GM12878 (cell line): Measurements from ENCODE around the gene FAP. TPM values are rescaled to one million over a fixed set of nuclear protein-coding genes. Genes with fewer than 3 reads are reported as not detected.

ENCODE experiments used
- ATAC-seq: fragments of 200-7000 bp; cut with Tn5 transposase; 3 replicates; pipeline ENCODE4 v1.9.1; 2020; ENCODE audit warnings: mild to moderate bottlenecking, moderate library complexity
- BruUV-seq: library from RNA; stranded (reverse); fragments of 400-500 nt; replicated peaks from 2 replicates; lab custom pipeline; 2021; lab: Mats Ljungman, UMichigan
- CTCF ChIA-PET: fragments of 300-600 bp; sonication (Branson Sonifier 250); formaldehyde crosslinking; extraction: SDS; loops from one replicate; lab custom pipeline; 2021; ENCODE audit warnings: inconsistent platforms; lab: Yijun Ruan, JAX
- POLR2A ChIA-PET: fragments of 350-600 bp; formaldehyde crosslinking; extraction: SDS; loops from one replicate; lab custom pipeline; 2021; ENCODE audit warnings: inconsistent platforms; lab: Charles Lee
- RAD21 ChIA-PET: fragments of 300-600 bp; sonication (Branson Sonifier 250); formaldehyde crosslinking; loops from one replicate; lab custom pipeline; 2023; ENCODE audit warnings: antibody characterized with exemption; ENCODE audit not compliant: unreplicated experiment; lab: Charles Lee
- SMC1A ChIA-PET: fragments of 300-600 bp; sonication (Branson Sonifier 250); formaldehyde crosslinking; loops from one replicate; lab custom pipeline; 2023; ENCODE audit not compliant: unreplicated experiment, uncharacterized antibody; lab: Charles Lee
- DNase-seq: peaks from one replicate; pipeline ENCODE4 v3.0.0-alpha.2; 2011; ENCODE audit warnings: low read depth, low spot score
- FAIRE-seq: peaks from 3 replicates; lab custom pipeline; 2011; peaks lifted over from hg19 to GRCh38; lab: Jason Lieb, UNC
- H2AFZ ChIP-seq: 2 replicates; pipeline ENCODE4 v1.6.0; 2011; ENCODE audit warnings: low read depth, low read length, control low read depth; ENCODE audit not compliant: control insufficient read depth
- H3K27ac ChIP-seq: 2 replicates; pipeline ENCODE4 v1.5.1; 2011; ENCODE audit warnings: control low read depth; ENCODE audit not compliant: control insufficient read depth, insufficient read depth
- H3K27me3 ChIP-seq, 2 experiments: replicated peaks in 1 of 2; 2 replicates each; pipeline versions ENCODE4 v1.6.0 to v1.6.1; 2011; ENCODE audit warnings: low read length in 1 of 2; ENCODE audit not compliant: control insufficient read depth in 2 of 2, insufficient read depth in 2 of 2
- H3K36me3 ChIP-seq, 2 experiments: 2 replicates each; pipeline ENCODE4 v1.5.1; 2011; ENCODE audit warnings: low read length in 1 of 2; ENCODE audit not compliant: control insufficient read depth in 2 of 2, insufficient read depth in 2 of 2
- H3K4me1 ChIP-seq: 2 replicates; pipeline ENCODE4 v1.6.1; 2011; ENCODE audit warnings: mild to moderate bottlenecking, low read length, moderate library complexity, mixed read lengths; ENCODE audit not compliant: control insufficient read depth, insufficient read depth
- H3K4me2 ChIP-seq: 2 replicates; pipeline ENCODE4 v1.6.0; 2011; ENCODE audit warnings: control low read depth; ENCODE audit not compliant: control insufficient read depth, insufficient read depth
- H3K4me3 ChIP-seq: fragments of 200-600 bp; sonication (generic); 2 replicates; pipeline ENCODE4 v1.5.1; 2016
- H3K79me2 ChIP-seq: 2 replicates; pipeline ENCODE4 v1.6.0; 2011; ENCODE audit warnings: low read length; ENCODE audit not compliant: control insufficient read depth, insufficient read depth
- H3K9ac ChIP-seq: 2 replicates; pipeline ENCODE4 v1.8.0; 2011; ENCODE audit warnings: low read length, control low read depth, mixed read lengths; ENCODE audit not compliant: control insufficient read depth, insufficient read depth
- H3K9me3 ChIP-seq: replicated peaks from 3 replicates; pipeline ENCODE4 v1.5.1; 2011; ENCODE audit warnings: mild to moderate bottlenecking, low read length; ENCODE audit not compliant: control insufficient read depth, insufficient read depth
- H4K20me1 ChIP-seq: 2 replicates; pipeline ENCODE4 v1.6.0; 2011; ENCODE audit not compliant: control insufficient read depth, insufficient read depth
- ASH2L ChIP-seq: fragments of 300-600, 200-600 bp; sonication (generic); IDR thresholded peaks from 2 replicates; pipeline ENCODE4 v1.6.1; 2017; ENCODE audit warnings: low read depth, mild to moderate bottlenecking, borderline replicate concordance
- CBX3 ChIP-seq: fragments of 200-600 bp; sonication (generic); IDR thresholded peaks from 2 replicates; pipeline ENCODE4 v1.6.1; 2016; ENCODE audit warnings: low read depth, borderline replicate concordance
- E4F1 ChIP-seq: fragments of 450-650 bp; IDR thresholded peaks from 2 replicates; pipeline ENCODE4 v1.6.1; 2018; ENCODE audit warnings: borderline replicate concordance, mild to moderate bottlenecking; ENCODE audit not compliant: partially characterized antibody
- ELK1 ChIP-seq: IDR thresholded peaks from 2 replicates; pipeline ENCODE4 v1.6.1; 2012; ENCODE audit warnings: low read depth, low read length, improper control_type of control experiment
- HSF1 ChIP-seq: fragments of 150-350 bp; IDR thresholded peaks from 2 replicates; pipeline ENCODE4 v1.6.1; 2014; ENCODE audit warnings: mild to moderate bottlenecking, low read depth, low read length
- MYC ChIP-seq: IDR thresholded peaks from 2 replicates; pipeline ENCODE4 v1.6.1; 2011; ENCODE audit warnings: mild to moderate bottlenecking, low read length, moderate library complexity, inconsistent platforms; ENCODE audit not compliant: insufficient read depth, insufficient replicate concordance, insufficient read length, severe bottlenecking
- PAX8 ChIP-seq: fragments of 450-650 bp; IDR thresholded peaks from 2 replicates; pipeline ENCODE4 v1.6.1; 2017; ENCODE audit warnings: mild to moderate bottlenecking, moderate library complexity
- RUNX3 ChIP-seq: IDR thresholded peaks from 2 replicates; pipeline ENCODE4 v1.6.1; 2012; ENCODE audit warnings: low read length, inconsistent platforms
- SREBF1 ChIP-seq: IDR thresholded peaks from 2 replicates; pipeline ENCODE4 v1.6.1; 2012; ENCODE audit warnings: mild to moderate bottlenecking, low read length
- SUZ12 ChIP-seq: fragments of 200-600 bp; sonication (generic); IDR thresholded peaks from one replicate; pipeline ENCODE4 v1.6.1; 2018; ENCODE audit warnings: antibody characterized with exemption, mild to moderate bottlenecking; ENCODE audit not compliant: unreplicated experiment
- ZBTB11 ChIP-seq: fragments of 450-650 bp; formaldehyde crosslinking; IDR thresholded peaks from 2 replicates; pipeline ENCODE4 v1.5.0; 2022; ENCODE audit warnings: mild to moderate bottlenecking, missing genetic modification characterization
- ZNF274 ChIP-seq: IDR thresholded peaks from one replicate; pipeline ENCODE4 v1.8.0; 2011; ENCODE audit not compliant: insufficient read length, insufficient read depth
- WGBS: methylation state at CpG from one replicate; pipeline ENCODE4 v1.1.6; 2016; ENCODE audit warnings: low lambda C conversion rate; ENCODE audit not compliant: insufficient replicate concordance, insufficient coverage; ENCODE audit errors: missing lambda C conversion rate; 5-methylcytosine and 5-hydroxymethylcytosine counted together
- in situ Hi-C: fragments of 300-500 bp; cut with MboI; formaldehyde crosslinking; loops from 9 replicates; pipeline ENCODE4 v1.14.3; 2018; ENCODE audit warnings: mixed read lengths
- intact Hi-C: fragments of 100-400 bp; cut with micrococcal nuclease; formaldehyde crosslinking; loops from one replicate; pipeline ENCODE4 v1.14.2; 2022; ENCODE audit not compliant: unreplicated experiment
- polyA plus RNA-seq, 11 experiments: library from polyadenylated mRNA; depleted of rRNA in 4 of 11; unstranded in 6 of 11; stranded (reverse) in 5 of 11; fragments of >200 nt; fragmentation: Nextera tagmentation in 4 of 11; fragmentation: Illumina TruSeq in 1 of 11; extraction: Ambion mirVana in 4 of 11; extraction: Trizol in 1 of 11; gene quantifications; 1 replicate in 1 of 11; 2 replicates in 10 of 11; pipeline versions ENCODE4 v1.2.1 to v1.2.3, GENCODE V29; 2011 to 2016; ENCODE audit warnings: inconsistent platforms in 2 of 11, missing spikeins in 2 of 11, low read depth in 1 of 11
- total RNA-seq, 4 experiments: library from RNA; depleted of rRNA in 3 of 4; stranded (reverse); fragments of >200 nt in 3 of 4; fragmentation: Illumina TruSeq in 1 of 4; extraction: Trizol in 1 of 4; gene quantifications; 2 replicates each; pipeline versions ENCODE4 v1.2.1 to v1.2.3, GENCODE V29; 2013 to 2021

The FAP gene
- total and polyA plus RNA-seq, 10 of the 15 experiments (the other 5 are each of a cell fraction or from before 2014, with no cell fraction given): 0.16 TPM; not detected in 9

- TF ChIP-seq ELK1: no peak
Measured at GRCh38 chr2:162242586-162243280, 512 bp downstream of the FAP start (continued).

GRCh38 chr2:162241571-162241970 is 1.7 kb downstream of the FAP start:
- CTCF ChIA-PET: interaction anchor here (1.1 to 4.4 kb wide), 4 partner anchors 19 to 88 kb away, joined by 3 to 31 read pairs (median 4); no protein-coding TSS in a partner anchor
- RAD21 ChIA-PET: no interaction called here
- POLR2A ChIA-PET: no interaction called here
- TF ChIP-seq E4F1 (no peak), SREBF1 (no peak), ZBTB11 (CRISPR knock-in tag) (no peak), CBX3 (no peak), ZNF274 (no peak), SUZ12 (no peak), ASH2L (no peak), MYC (no peak), PAX8 (no peak), HSF1 (no peak), RUNX3 (no peak)

More at GRCh38 chr2:162241571-162241970, 1.7 kb downstream of the FAP start:
- H4K20me1 ChIP-seq: no peaks in the 10 kb centered on the region
- DNase-seq: no peak
- H3K4me2 ChIP-seq: no peak overlapping the region
- no peak overlapping the region for H3K27ac ChIP-seq
- H2AFZ ChIP-seq: no peak overlapping the region
- intact Hi-C loops (no loop called here), in situ Hi-C loops (no loop called here)
- no peaks in the 10 kb centered on the region for H3K9me3 ChIP-seq
- H3K9ac ChIP-seq: no peak overlapping the region
- FAIRE-seq: no peak
- no TSS peak for BruUV-seq
- no peaks in the 10 kb centered on the region for H3K79me2 ChIP-seq
- WGBS: 0% methylated on average over 1 of the region's 1 CpG
- ATAC-seq: no peak
- H3K36me3 ChIP-seq: no peaks in the 10 kb centered on the region
- no peak overlapping the region for H3K4me3 ChIP-seq
- SMC1A ChIA-PET: interaction anchor here (0.5 to 2.2 kb wide), 6 partner anchors 10 to 491 kb away, joined by 3 to 11 read pairs (median 4); no protein-coding TSS in a partner anchor
- peaks cover 0 to 4% of the 10 kb centered on the region in 2 experiments; a peak in 2 of 4 replicates for H3K27me3 ChIP-seq
- no peaks in the 10 kb centered on the region for H3K4me1 ChIP-seq
